ENCODE data around the gene XBP1. TPM values are rescaled to one million over a fixed set of nuclear protein-coding genes. Genes with fewer than 3 reads are reported as not detected.

The XBP1 gene
- total and polyA plus RNA-seq, 2 of the 13 experiments (the other 11 are each of a cell fraction or from before 2014, with no cell fraction given), result 416 to 427 TPM

- peak; percentile 31; the same call in 1 of the 2 replicates for TF ChIP-seq ZNF704 (CRISPR knock-in tag; IDR thresholded peaks at IDR 0.05; ENCODE audit: borderline replicate concordance)
- peak; percentile 45 for TF ChIP-seq NFYB (CRISPR knock-in tag; IDR thresholded peaks at IDR 0.05)
- no peak for TF ChIP-seq ELK4 (CRISPR knock-in tag; IDR thresholded peaks at IDR 0.05; ENCODE audit: borderline replicate concordance)
- TF ChIP-seq ZNF614 (CRISPR knock-in tag; IDR thresholded peaks at IDR 0.05; ENCODE audit: borderline replicate concordance), result peak; percentile 68; the same call in 1 of the 2 replicates
- no peak for TF ChIP-seq ZBTB42 (CRISPR knock-in tag; IDR thresholded peaks at IDR 0.05)
- no peak for TF ChIP-seq SCMH1 (CRISPR knock-in tag; IDR thresholded peaks at IDR 0.05; ENCODE audit: borderline replicate concordance)
- peak; percentile 82 for TF ChIP-seq ZNF335 (CRISPR knock-in tag; IDR thresholded peaks at IDR 0.05)
- 0 out of 2 replicates have a peak, but pooled peaks have one; percentile 15 for TF ChIP-seq TP53 (CRISPR knock-in tag; conservative IDR thresholded peaks at IDR 0.05)
- TF ChIP-seq NRL (CRISPR knock-in tag; IDR thresholded peaks at IDR 0.05; ENCODE audit: borderline replicate concordance), result no peak
- TF ChIP-seq SOX5 (CRISPR knock-in tag; IDR thresholded peaks at IDR 0.05; ENCODE audit: borderline replicate concordance), result peak; percentile 47; the same call in 1 of the 2 replicates
- peak; percentile 95 for TF ChIP-seq ZFX (CRISPR knock-in tag; IDR thresholded peaks at IDR 0.05; ENCODE audit: low read depth)
- TF ChIP-seq ZNF597 (CRISPR knock-in tag; IDR thresholded peaks at IDR 0.05), result no peak
- TF ChIP-seq KAT8 (CRISPR knock-in tag; IDR thresholded peaks at IDR 0.05), result peak; percentile 88; the same call in 1 of the 2 replicates
- TF ChIP-seq ZNF747 (CRISPR knock-in tag; IDR thresholded peaks at IDR 0.05; ENCODE audit: borderline replicate concordance), result 0 out of 2 replicates have a peak, but pooled peaks have one; percentile 8
- TF ChIP-seq POGZ (CRISPR knock-in tag; IDR thresholded peaks at IDR 0.05), result peak; percentile 64; the same call in 1 of the 2 replicates
- TF ChIP-seq ARNT2 (CRISPR knock-in tag; IDR thresholded peaks at IDR 0.05; ENCODE audit: low read depth), result peak; percentile 68; the same call in 1 of the 2 replicates
- peak; percentile 89 for TF ChIP-seq SALL1 (CRISPR knock-in tag; IDR thresholded peaks at IDR 0.05)
- TF ChIP-seq NR2C2 (CRISPR knock-in tag; IDR thresholded peaks at IDR 0.05; ENCODE audit: borderline replicate concordance), result peak; percentile 90
- TF ChIP-seq FOXP1 (IDR thresholded peaks at IDR 0.05), result no peak
- peak; percentile 80 for TF ChIP-seq FOXP1 (CRISPR knock-in tag; IDR thresholded peaks at IDR 0.05)
- no peak for TF ChIP-seq ZNF674 (CRISPR knock-in tag; IDR thresholded peaks at IDR 0.05; ENCODE audit: low read depth)
- TF ChIP-seq POLR2A (IDR thresholded peaks at IDR 0.05; ENCODE audit: insufficient read depth in 1 of 2, low read depth in 2 of 2, low read length in 2 of 2), result peak; percentile 72 to 80
- TF ChIP-seq GABPA (IDR thresholded peaks at IDR 0.05; ENCODE audit: low read depth, low read length), result peak; percentile 31; the same call in 1 of the 2 replicates
- TF ChIP-seq GABPA (CRISPR knock-in tag; IDR thresholded peaks at IDR 0.05; ENCODE audit: low read depth), result peak; percentile 80; the same call in 1 of the 2 replicates
- peak; percentile 95 for TF ChIP-seq RBFOX2 (IDR thresholded peaks at IDR 0.05; ENCODE audit: low read depth, low read length)
- TF ChIP-seq ASH2L (IDR thresholded peaks at IDR 0.05; ENCODE audit: insufficient read length, low read depth, low read length), result peak; percentile 80
- TF ChIP-seq FOSL2 (CRISPR knock-in tag; IDR thresholded peaks at IDR 0.05), result peak; percentile 73
- TF ChIP-seq MIXL1 (CRISPR knock-in tag; IDR thresholded peaks at IDR 0.05), result 0 out of 2 replicates have a peak, but pooled peaks have one; percentile 25
These were observed 27.5 kb downstream of the XBP1 start, which contains the start of gene CCDC117 (continued) for GRCh38 chr22:28772633-28773460.

Measured in HepG2 (cell line).